Stimulated activated CD4-positive, alpha-beta T cell treated with anti-CD3 and anti-CD28 coated beads, TNF-alpha, amount 100 ng/mL, for 48 hours (primary cell): ENCODE data around the gene RASGRP4.
A peak's percentile ranks its signal among the peaks of the same experiment; 100 is the strongest.
"Not testable (repeated sequence)": the region's sequence is repeated elsewhere in the genome, so short reads cannot be mapped to it uniquely, and the experiment has no call there.

ENCODE experiments used
- DNase-seq, 3 donors: peaks; one replicate each; pipeline ENCODE4 v3.0.0-alpha.2; 2020; ENCODE audit warnings: low read depth in 3 of 3

Gene RASGRP4

DNA sequence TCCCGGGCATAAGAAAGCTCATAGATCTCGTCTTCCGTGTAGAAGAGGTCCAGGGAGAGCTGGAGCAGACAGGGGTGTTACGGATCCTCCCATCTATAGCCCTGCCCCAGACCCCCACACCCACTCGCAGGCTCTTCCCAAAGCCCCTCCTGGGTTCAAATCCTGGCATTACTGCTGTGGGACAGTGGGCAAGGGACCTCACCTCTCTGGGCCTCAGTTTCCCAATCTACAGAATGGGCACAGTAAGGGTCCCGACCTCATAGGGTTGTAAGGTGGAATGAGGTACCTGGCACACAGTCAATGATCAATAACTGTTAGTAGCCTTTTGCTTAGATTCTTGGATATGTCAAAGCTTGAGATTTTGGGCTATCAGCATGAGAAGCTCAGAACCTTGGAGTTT, 12.6 kb downstream of the RASGRP4 start:
- DNase-seq: no peak

DNA sequence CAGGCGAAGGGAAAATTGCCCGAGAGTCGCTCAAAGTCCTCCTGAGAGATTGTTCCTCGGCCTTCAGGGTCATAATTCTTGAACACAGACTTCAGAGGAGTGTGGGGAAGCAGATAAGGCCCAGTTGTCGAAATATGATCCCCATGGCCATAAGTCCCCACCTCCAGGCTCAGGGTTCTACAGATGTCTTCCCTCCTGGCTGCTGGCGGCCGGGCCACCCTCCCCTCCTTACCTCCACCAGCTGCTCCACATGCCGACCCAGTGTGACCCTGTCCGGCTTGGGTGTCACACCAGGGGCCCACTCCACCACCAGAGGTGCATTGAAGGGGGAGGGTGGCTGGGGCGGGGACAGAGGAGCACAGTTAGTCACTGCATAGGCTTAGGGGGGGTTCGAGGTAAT, 13.1 kb downstream of the RASGRP4 start:
- DNase-seq: no peak

DNA sequence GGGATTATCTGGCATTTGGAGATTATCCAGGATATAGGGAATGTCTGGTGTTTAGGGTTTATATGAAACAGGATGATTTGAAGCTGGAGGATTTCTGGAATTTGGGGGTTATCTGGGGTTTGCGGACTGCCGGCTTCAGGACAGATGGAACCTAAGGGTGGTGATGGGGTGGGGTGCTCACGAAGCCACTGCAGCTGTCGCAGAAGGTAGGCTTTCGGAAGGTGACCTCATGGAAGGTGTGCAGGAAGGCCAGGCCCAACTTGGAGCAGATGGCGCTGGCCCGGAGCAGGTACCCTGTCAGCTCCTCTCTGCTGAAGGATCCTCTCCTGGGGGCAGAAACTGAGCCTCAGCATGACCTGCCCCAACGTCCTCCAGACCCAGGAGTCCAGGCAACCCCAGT, 13.5 kb downstream of the RASGRP4 start:
- DNase-seq: no peak

DNA sequence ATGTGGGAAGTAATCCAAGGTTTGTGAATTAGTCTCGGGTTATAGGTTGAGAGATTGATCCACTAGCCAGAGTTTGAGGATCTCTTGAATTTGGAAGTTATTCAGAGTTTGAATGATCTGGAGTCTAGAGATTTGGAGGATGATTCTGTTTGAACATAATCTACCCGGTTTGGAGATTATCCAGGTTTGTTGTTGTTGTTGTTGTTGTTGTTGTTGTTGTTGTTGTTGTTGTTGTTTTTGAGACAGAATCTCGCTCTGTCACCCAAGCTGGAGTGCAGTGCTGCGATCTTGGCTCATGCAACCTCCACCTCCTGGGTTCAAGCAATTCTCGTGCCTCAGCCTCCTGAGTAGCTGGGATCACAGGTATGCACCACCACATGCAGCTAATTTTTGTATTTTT, 14.1 kb downstream of the RASGRP4 start:
- DNase-seq: not testable (repeated sequence)

DNA sequence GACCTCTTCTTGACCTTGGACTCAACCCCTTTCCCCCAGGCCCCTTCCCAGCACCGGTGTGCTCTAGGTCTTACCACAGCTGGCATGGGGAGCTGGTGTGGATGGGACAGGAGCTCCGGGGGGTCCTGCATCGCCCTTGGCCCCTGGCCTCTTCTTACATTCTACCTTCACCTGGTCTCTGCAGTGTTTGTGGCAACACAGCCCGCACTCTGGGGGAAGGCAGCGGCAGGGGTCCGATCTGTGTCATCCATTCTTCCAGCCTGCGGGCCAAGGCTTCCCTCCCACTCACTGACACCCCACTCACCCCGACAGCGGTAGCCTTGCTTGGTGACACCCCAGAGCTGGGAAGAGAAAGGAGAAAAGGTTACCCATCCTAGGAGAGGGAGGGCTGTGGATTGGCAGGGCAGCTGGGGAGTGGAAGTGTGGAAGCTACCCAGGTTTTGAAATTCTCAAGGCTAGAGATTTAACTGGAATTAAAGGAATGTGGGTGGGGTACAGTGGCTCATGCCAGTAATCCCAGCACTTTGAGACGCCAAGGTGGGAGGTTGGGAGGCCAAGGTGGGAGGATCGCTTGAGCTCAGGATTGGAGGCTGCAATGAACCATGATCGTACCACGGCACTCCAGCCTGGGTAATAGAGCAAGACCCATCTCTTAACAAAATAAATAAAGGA, 14.8 kb downstream of the RASGRP4 start:
- no peak for DNase-seq

DNA sequence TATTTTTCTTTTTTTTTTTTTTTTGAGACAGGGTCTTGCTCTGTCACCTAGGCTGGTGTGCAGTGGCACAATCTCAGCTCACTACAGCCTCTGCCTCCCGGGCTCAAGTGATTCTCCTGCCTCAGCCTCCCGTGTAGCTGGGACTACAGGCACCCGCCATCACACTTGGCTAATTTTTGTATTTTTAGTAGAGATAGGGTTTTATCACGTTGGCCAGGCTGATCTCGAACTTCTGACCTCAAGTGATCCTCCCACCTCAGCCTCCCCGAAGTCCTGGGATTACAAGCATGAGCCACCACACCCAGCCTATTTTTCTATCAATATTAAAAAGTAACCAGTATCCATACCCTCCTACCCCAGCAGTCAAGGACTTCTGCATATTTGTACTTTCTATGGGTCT, 15.6 kb downstream of the RASGRP4 start:
- DNase-seq: not testable (repeated sequence)

DNA sequence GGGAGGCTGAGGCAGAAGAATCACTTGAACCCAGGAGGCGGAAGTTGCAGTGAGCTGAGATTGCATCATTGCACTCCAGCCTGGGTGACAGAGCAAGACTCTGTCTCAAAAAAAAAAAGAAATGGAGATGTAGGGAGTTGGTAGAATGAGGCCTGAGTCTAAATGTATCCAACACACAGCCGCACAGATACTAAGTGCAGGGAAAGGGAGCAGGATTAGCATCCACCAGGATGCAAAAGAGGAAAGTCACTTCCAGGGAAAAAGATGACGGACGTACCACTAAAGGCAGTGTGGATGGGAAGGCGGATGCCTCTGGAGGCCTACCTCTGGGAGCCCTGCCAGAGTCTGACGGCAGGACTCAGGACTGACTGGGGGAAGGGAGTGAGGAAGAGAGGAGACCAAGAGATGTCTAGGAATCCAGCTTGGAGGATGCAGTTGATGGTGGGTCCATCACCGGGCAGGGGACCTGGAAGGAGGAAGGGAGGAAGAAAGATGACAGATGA, 16.3 kb downstream of the RASGRP4 start:
- DNase-seq: no peak

DNA sequence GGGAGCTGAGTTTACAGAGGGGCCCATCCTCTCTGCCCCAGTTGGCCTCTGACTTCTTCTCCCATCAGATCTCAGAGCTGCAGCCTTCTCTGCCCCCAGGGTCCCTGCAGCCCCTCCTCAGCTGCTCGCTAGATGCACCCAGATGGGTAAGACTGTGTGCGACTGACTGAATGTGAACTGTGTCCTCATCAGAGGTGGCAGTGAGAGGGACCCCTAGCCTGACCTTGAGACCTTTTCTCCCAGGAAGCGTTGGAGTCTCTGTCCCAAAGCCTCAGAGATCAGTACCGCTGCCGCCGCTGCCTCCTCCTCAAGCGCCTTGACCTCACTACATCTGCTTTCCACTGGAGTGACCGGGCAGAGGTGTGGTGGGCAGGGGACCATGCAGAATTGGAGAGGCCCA, 20.7 kb downstream of the RASGRP4 start:
- DNase-seq: no peak

DNA sequence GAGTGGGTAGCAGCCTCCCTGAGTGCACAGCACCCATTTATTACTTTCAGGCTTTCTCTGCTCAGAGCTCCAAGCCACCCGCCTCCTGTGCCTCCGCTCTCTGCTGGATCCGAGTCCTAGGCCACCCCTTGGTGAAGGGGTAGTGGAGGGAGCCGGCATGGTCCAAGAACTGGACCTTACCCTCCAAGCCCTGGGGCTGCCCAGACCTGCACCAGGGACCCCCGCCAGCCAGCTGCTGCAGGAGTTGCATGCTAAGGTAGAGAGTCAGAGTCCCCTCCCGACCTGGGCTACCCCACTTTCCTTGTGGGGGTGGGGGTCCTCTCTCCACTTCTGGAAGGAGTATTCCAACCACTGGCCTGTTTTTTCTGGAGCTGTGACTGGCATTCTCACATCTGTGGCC, 21.2 kb downstream of the RASGRP4 start:
- no peak for DNase-seq

DNA sequence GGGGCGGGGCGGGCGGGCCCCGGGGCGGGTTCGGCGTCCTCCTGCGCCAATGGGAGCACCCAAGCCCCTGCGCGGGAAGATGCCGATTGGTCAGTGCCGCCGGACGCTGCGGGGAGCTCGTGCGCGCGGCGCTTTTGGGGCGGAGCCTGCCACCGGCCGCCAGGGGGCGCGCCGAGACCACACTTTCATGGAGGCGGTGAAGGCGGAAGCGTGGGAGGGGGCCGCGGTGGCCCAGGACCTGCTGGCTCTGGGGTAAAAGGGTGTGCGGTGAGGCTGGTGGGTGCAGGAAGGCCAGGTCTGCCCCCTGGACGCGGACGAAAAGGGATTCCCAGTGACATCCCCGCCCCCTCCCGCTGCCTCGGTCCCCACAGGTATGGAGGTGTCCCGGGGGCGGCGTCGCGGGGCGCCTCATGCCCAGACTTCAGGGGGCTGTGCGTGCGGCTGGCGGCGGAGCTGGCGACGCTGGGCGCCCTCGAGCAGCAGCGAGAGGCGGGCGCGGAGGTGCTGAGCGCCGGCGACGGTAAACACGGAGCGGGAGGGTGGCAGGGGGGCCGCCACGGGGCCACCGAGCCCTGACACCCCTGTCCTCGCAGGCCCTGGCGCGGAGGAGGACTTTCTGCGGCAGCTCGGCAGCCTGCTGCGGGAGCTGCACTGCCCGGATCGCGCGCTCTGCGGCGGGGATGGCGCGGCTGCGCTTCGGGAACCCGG, 22.9 kb downstream of the RASGRP4 start, which contains the start of gene FAM98C:
TSS of gene FAM98C (plus strand) at position 127 of the 708 bp plus-strand sequence. CDS start at position 188, 61 bp downstream.
- DNase-seq: peak; percentile 95 to 96 (median 95)

DNA sequence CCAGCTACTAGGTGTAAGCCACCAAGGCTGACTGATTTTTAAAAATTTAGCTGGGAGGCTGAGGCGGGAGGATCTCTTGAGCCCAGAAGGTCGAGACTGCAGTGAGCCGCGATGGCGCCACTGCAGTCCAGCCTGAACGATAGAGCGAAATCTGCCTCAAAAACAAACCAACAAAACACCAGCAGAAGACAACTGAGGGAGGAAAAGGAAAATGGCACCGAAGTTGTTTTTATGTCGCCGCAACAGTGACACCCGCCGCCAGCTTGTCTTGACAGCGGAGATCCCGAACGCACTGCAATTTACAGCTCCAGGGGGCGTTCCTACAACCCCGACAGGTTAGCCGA, 23.4 kb downstream of the RASGRP4 start:
- no peak for DNase-seq

DNA sequence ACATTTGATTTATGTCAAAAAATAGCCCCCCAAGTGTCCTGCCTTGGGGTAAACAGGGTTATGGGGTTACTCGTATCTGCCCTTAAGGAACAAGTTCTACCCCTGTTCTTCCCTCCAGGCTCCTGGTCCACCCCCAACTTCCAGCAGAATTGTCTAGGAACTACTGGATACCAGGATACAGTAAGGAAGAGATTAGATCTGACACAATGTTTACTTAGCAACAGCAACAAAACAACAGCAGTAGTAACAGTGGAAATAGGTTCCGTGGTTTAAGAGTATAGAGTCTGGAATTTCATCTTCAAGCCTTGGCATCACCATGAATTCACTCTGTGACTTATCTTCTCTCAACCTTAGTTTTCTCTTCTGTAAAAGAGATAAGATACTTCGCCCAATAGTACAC, 24.9 kb downstream of the RASGRP4 start:
- no peak for DNase-seq

DNA sequence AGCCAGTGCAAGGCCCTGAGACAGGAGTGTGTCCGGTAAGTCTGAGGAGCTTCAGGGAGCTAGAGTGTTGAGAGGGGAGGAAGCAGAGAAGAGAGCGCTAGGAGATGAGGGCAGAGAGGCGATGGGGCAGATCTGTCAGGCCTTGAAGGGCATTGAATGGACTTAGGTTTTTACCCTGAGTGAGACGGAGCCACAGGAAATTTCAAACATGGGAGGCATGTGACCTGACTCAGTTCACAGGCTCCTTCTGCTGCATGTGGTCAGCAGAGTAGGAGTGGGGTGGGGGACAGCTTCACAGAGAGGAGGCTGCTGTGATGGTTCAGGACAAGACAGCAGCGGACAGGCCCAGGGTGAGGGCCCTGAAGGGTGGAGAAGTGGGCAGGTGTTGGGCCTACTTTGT, 25.7 kb downstream of the RASGRP4 start:
- no peak for DNase-seq

DNA sequence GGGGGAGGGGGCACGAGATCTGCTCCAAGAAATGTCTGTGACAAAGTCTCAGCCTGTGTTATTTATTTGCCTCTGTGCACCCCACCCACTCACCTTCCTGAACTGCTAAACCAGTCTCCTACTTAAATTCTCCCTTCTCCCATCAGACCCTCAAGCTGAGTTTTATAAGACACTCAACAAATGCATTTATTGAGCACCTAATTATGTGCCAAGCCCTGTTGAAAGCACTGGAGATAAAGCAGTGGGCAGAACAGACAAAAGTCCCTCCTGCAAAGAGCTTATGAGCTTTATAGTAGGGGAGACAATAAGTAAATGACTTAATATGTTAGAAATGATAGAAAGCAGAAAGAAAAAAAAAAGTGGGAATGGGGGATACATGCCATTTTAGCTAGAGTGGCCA, 26.5 kb downstream of the RASGRP4 start:
- no peak for DNase-seq

DNA sequence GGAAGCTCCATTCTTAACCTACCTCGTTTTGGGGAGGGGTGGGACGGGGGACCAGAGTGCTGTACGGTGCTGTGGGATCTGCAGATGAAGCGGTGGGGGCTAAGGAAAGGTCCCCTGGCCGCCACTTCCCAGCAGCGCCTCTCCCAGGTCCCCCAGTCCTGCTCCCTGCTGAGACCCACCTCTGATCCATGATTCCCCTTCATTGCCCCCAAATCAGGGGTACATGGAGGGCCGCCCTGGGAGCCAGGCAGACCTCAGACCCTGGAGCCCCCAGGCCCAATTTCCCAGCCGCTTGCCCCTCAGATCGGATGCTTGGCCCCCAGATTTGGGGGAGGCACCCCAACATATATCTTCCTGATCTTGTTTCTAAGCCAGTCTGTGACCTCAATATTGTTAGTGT, 26.9 kb downstream of the RASGRP4 start:
- DNase-seq: no peak

DNA sequence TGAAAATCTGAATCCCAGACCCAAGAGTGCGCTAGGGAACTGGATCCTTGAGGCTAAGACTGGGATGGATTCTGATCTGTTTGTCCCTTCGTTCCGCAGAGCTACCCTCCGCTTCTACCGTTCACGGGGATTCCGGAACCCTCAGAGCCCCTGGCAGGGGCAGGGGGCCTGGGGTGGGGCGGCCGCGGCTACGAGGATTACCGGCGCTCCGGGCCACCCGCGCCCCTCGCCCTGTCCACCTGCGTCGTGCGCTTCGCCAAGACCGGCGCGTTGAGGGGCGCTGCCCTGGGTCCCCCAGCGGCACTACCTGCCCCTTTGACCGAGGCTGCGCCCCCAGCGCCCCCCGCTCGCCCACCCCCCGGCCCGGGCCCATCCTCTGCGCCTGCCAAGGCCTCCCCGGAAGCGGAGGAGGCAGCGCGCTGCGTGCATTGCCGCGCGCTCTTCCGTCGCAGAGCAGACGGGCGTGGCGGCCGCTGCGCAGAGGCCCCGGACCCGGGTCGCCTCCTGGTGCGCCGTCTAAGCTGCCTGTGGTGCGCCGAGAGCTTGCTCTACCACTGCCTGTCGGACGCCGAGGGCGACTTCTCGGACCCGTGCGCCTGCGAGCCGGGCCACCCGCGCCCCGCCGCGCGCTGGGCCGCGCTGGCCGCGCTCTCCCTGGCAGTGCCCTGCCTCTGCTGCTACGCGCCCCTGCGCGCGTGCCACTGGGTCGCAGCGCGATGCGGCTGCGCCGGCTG, 30.5 kb downstream of the RASGRP4 start:
- peak in 1 of 3 donors; percentile 52 for DNase-seq

DNA sequence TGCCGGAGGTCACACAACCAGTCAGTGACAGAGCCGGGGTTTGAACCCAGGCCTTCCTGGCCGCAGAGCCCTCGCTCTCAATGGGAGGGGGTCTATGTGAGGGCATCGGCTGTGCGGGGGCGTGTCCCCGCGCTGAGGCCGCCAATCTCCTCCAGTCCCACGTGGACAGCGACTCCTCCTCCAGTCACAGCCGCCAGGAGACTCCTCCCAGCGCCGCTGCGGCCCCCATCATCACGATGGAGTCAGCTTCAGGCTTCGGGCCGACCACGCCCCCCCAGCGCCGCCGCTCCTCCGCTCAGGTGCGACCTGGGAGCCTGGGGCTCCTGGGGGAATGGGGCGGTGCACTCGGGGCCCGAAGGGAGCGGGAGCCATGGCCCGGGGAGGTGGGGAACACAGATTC, 31.5 kb downstream of the RASGRP4 start:
- peak; percentile 68 to 77 (median 77) for DNase-seq

DNA sequence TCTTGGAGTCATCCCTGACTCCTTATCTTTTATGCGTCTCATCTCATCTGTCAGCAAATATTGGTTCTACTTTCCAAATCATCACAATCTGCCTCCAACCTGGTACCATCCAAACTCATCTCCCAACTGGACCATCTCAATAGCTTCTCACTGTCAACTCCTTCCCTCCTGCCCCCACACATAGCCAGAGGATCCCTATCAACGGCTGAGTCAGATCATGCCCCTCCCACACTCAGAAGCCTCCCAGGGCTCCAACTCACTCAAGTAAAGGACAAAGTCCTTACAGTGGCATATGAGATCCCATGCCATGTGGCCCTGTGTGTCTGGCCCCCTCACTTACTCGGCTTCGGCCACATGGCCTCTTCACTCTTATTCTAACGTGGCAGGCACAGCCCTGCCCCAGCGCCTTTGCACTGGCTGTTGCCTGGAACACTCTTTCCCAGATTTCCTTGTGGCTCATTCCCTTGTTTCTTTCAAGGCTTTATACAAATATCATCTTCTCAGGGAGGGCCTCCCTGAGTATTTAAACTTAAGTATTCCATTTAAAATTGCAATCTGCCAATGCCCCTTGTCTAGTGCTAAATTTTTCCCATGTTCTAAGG, 33.2 kb downstream of the RASGRP4 start:
- no peak for DNase-seq

DNA sequence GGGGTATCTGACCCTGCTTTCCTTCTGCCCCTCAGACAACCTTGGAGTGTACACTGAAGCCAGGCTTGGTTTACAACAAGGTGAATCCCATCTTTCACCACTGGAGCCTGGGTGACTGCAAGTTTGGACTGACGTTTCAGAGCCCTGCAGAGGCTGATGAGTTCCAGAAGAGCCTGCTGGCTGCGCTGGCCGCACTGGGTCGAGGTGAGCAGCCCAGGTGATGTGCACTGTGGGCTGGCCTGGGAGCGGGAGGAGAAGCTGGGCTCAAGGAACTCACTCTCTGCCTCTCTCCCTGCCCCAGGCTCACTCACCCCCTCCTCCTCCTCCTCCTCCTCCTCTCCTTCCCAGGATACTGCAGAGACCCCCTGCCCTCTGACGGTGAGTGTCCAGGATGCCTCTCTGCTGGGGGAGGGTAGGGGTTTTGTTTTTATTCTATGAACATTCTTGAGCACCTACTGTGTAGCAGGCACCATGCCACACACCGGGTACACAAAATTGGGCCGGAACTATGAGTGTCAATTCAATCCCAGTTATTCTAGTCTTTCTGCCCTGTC, 34.0 kb downstream of the RASGRP4 start:
- no peak for DNase-seq

DNA sequence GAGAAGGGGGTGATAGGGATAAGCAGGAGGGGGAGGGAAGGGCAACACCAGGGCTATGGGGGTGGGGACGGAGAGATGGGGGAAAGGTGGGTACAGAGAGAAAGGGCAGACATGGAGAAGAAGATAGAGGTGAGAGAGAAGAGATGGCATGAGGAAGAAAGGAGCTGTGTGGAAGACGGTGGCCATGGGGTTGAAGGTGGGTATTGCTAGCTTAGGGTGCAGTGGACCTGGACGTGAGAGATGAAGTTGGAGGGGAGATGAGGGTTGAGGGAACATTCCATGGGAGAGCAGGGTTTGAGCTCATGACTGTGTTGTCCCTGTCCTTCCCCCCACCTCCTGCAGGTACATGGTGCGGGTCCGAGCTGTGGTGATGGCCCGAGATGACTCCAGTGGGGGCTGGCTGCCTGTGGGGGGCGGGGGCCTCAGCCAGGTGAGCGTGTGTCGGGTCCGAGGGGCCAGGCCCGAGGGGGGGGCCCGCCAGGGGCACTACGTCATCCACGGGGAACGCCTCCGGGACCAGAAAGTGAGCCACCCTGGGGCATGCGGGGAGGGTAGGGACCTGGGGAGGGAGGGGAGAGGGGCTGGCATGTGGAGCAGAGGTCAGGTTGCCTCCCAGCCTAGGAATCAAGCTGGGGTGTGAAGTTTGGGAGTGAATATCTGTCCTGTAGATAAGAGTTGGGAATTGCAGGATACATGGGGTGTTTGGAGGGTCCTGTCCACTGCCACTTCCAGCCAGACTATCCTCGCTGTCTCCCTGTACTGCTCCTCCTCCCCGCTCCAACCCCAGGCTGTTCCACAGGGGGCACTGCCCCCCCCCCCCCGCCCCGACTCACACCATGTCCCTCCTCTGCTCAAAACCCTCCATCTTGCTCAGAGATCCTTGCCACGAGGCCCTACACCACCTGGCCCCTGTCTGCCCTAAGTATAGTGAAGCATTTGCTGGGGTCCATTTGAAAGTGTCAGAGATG, 35.8 kb downstream of the RASGRP4 start:
- no peak for DNase-seq
